ENCODE measurements around the gene B3GALT4.
A peak's percentile ranks its signal among the peaks of the same experiment; 100 is the strongest.

B3GALT4 gene

GRCh38 chr6:33315793-33316602 is 39.1 kb downstream of the B3GALT4 start:
- DNase-seq (ENCODE audit: low spot score), result no peak

DNA sequence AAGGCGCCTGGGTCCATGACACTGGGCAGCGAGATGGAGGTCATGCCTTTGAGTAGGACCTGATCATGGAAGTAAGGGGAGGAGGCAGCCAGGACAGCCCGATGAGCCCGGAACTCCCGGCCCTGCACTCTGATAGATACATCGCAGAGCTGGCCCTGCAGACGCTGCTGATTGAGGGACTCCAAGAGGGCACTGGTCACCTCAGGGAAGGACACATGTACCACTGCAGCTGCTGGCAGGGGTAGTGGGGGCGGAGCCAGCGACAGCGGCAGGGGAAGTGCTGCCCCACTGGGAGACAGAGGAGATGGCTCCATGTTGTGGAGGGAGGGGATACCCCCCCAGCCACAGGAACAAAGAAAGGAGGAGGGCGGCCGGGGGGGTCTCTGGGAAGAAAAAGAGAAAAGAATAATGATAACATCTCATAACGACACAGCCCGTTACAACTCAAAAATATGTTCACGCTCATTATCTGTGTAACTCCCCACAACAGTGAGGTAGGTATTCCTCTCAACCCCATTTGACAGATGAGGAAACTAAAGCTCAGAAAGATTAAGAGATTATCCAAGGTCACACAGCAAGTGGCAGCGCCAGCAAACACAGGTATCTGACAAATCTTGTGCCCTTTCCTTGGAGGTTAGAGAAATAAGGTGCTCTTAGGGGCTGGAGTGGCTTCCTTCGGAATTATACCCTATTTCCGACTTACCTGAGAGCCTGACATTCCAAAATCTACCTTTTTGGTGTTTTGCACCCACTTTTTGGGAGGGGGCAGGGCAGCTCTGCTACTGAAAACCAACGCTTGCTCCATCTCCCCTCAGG is 39.9 kb downstream of the B3GALT4 start:
- DNase-seq (ENCODE audit: low spot score), result no peak

DNA sequence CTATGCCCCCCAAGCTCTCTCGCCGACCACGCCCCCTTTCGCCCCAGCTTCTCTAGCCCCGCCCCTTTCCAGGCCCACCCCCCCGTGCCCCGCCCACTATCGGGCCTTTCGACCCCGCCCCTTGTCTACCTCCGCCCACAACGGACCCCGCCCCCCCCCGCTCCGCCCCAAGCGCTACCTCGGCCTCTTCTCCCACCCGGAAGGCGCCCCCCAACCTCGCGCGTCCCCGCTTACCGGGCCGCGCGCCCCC is 40.4 kb downstream of the B3GALT4 start:
- no peak for DNase-seq (ENCODE audit: low spot score)

DNA sequence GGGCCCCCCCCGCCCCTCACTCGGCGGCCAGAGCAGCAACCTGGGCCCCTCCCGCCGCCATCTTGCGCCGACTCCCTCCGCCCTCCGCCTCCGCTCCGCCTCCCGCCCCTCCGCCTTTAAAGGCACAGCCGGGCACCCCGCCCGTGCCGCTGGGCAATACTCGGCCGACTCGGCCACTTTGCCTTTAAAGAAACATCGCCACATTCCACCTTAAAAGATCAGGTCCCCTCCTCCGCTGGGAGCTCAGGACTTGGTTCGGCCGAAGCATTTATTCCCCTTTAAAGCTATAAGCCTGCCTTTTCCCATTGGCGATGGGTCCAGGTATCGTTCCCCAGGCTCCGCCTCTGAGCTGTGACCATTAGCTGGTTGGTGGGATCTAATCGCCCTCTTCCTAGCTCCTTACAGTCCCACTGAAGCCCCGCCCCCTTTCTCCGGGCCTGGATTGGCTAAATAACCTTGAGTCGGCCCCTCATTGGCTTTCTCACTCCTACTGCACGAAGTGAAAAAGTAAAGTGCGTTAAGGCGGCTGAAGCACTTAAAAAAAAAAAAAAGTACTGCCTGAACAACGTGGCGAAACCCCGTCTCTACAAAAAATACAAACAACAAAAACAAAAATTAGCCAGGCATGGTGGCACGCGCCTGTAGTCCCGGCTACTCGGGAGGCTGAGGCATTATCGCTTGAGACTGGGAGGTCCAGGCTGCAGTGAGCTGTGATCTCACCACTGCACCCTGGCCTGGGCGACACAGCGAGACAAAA is 40.9 kb downstream of the B3GALT4 start, which contains the start of gene ZBTB22:
Gene ZBTB22, minus strand, starts transcription at position 76 of the 757 bp plus-strand sequence. CDS start 828 bp downstream, outside the sequence.
- DNase-seq (ENCODE audit: low spot score), result peak; percentile 97

- DNase-seq (ENCODE audit: low spot score), result no peak
These were observed 41.6 kb downstream of the B3GALT4 start for GRCh38 chr6:33318426-33319073.

DNA sequence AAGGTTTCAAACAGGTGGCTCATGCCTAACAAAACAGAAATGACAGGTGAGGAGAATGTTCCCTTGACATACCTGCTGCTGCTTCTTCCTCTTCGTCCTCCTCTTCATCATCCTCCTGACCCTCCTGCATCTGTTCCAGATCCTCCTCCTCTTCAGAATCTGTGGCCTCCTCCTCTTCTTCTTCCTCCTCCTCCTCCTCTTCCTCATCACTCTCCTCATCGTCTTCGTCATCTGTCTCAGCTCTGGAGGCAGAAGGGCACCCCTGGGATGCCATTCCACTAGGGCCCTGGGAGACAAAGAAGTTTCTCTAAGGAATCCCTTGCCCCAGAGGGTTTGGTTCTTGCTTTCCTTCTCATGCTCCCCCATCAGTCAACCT is 43.0 kb downstream of the B3GALT4 start:
- no peak for DNase-seq (ENCODE audit: low spot score)

DNA sequence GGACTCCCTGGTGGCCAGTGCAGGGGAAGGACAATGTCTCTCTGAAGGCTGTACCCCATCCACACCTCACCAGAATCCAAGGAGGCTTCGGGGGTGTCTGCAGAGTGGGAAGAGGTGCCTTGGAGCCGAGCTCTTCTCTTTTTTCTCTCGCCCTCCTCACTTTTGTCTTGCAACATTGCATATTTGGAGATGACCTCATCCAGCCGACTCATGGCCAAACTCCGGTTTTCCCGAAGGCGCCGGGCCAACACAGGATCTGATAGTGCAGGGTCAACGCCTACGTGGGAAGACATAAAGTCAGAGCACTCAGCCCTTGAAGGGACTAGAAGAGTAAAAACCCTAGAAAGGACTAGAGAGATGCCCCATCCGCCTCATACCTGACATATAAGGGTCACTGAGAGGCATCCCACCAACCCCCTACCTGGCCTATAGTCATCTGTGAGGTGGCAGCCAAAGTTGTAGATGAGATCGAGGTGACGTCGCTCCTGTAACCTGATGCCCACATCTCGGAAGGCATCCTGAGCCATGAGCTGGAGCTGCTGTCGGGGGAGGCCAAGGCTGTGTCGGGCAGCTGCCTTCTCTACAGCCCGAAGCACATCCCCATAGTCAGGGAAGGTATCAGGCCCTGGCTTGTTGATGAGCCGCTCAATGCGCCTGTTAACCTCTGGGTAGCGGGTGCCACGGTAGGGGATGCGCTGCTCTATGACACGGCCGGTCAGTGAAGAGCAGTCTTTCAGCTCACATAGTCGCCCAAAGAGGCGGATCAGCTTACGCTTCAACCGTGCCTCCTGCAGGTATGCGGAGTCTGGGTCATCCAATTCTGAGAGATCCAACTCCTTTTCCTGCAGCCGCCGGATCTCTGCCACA is 43.6 kb downstream of the B3GALT4 start:
- DNase-seq (ENCODE audit: low spot score), result no peak

DNA sequence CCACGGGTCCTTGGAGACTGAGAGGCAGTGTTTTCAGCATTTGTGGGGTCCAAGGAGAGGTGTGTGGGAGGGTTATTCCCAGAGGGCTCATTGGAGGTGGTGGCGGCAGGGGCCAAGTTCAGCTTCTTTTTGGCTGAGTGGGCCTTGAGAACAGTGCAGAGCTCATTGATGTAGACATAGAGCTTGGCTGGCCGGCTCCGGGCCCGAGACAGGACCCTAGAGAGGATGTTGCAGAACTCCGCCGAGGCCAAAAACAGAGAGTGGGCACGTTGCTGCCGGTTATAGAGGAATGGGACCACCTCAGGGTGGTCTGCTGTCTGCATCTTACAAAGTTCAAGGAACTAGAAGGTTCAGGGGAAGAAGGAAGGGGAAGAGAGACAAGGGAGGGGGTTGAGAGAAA is 44.3 kb downstream of the B3GALT4 start:
- no peak for DNase-seq (ENCODE audit: low spot score)

- DNase-seq (ENCODE audit: low spot score), result no peak
These were observed 46.7 kb downstream of the B3GALT4 start for GRCh38 chr6:33323623-33323948.

GRCh38 chr6:33324125-33324524 is 47.2 kb downstream of the B3GALT4 start:
- no peak for DNase-seq (ENCODE audit: low spot score)
